Measurements from ENCODE around the gene KMT2C.
A peak's percentile ranks its signal among the peaks of the same experiment; 100 is the strongest.

GRCh38 chr7:152435384-152436110, at the start of gene KMT2C:
- no peak for TF ChIP-seq CTCF (IDR thresholded peaks at IDR 0.05)
- peak in 1 of 4 donors; percentile 22 for TF ChIP-seq POLR2A (IDR thresholded peaks at IDR 0.05)
- no peak for TF ChIP-seq EP300 (IDR thresholded peaks at IDR 0.05)
- peak in 2 of 3 donors; percentile 67 to 81 for TF ChIP-seq POLR2AphosphoS5 (IDR thresholded peaks at IDR 0.05)

Data from stomach (tissue), 4 donors.